Vagina (tissue), 2 donors: ENCODE results near the gene ARPC1A.

ENCODE experiments used
- POLR2A ChIP-seq, 2 donors: fragments of 450-650 bp; IDR thresholded peaks; one replicate each; pipeline ENCODE4 v1.6.1; 2017; ENCODE audit warnings: antibody characterized with exemption in 2 of 2, mild to moderate bottlenecking in 2 of 2, moderate library complexity in 2 of 2
- TF ChIP-seq, protein P1 (sequence below), 3 experiments: fragments of 450-650 bp in 2 of 3; fragments of 200-600 bp in 1 of 3; sonication (generic) in 1 of 3; IDR thresholded peaks; one replicate each; pipeline ENCODE4 v1.5.1; 2017 to 2019; ENCODE audit warnings: antibody characterized with exemption in 3 of 3, mild to moderate bottlenecking in 2 of 3, moderate library complexity in 2 of 3

DNA sequence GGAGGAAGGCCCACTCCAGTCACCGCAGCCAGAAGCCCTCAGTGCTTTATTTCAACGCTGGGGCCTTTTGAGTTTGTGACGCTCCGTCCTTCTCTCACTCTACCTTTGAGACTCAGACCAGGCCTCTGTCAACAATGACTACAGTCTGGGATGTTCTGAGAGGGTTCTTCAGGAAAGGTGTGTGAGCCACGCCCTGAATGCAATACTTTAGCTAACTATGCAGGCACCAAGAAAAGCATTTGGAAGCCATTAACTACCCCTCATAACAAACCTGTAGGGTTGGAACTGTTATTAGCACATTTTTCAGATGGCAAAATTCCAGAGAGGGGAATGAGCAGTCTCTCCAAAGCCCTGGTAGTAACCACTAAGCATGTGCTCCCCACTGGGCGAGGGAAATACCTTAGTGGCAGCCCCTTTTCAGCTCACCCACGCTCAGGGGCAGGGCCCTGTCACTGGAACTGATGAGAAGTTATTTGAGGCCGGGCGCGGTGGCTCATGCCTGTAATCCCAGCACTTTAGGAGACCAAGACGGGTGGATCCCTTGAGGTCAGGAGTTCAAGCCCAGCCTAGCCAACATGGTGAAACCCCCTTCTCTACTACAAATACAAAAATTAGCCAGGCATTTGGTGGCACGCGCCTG is 43.2 kb downstream of the ARPC1A start:
- TF ChIP-seq, protein P1, sequence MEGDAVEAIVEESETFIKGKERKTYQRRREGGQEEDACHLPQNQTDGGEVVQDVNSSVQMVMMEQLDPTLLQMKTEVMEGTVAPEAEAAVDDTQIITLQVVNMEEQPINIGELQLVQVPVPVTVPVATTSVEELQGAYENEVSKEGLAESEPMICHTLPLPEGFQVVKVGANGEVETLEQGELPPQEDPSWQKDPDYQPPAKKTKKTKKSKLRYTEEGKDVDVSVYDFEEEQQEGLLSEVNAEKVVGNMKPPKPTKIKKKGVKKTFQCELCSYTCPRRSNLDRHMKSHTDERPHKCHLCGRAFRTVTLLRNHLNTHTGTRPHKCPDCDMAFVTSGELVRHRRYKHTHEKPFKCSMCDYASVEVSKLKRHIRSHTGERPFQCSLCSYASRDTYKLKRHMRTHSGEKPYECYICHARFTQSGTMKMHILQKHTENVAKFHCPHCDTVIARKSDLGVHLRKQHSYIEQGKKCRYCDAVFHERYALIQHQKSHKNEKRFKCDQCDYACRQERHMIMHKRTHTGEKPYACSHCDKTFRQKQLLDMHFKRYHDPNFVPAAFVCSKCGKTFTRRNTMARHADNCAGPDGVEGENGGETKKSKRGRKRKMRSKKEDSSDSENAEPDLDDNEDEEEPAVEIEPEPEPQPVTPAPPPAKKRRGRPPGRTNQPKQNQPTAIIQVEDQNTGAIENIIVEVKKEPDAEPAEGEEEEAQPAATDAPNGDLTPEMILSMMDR (IDR thresholded peaks at IDR 0.05): no peak
- no peak for TF ChIP-seq POLR2A (IDR thresholded peaks at IDR 0.05)
